NCI-H187 (cell line): ENCODE measurements around the gene CEL.
"Not testable (repeated sequence)": the region's sequence is repeated elsewhere in the genome, so short reads cannot be mapped to it uniquely, and the experiment has no call there.

Experiments used
- DNase-seq, 2 experiments: peaks; one replicate each; lab custom pipeline; 2025; lab: John Stamatoyannopoulos, UW

CEL gene

GRCh38 chr9:133064241-133065069 lies 2.7 kb downstream of the CEL start:
- no peak for DNase-seq

DNA sequence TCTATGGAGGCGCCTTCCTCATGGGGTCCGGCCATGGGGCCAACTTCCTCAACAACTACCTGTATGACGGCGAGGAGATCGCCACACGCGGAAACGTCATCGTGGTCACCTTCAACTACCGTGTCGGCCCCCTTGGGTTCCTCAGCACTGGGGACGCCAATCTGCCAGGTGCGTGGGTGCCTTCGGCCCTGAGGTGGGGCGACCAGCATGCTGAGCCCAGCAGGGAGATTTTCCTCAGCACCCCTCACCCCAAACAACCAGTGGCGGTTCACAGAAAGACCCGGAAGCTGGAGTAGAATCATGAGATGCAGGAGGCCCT lies 3.2 kb downstream of the CEL start:
- no peak for DNase-seq

DNA sequence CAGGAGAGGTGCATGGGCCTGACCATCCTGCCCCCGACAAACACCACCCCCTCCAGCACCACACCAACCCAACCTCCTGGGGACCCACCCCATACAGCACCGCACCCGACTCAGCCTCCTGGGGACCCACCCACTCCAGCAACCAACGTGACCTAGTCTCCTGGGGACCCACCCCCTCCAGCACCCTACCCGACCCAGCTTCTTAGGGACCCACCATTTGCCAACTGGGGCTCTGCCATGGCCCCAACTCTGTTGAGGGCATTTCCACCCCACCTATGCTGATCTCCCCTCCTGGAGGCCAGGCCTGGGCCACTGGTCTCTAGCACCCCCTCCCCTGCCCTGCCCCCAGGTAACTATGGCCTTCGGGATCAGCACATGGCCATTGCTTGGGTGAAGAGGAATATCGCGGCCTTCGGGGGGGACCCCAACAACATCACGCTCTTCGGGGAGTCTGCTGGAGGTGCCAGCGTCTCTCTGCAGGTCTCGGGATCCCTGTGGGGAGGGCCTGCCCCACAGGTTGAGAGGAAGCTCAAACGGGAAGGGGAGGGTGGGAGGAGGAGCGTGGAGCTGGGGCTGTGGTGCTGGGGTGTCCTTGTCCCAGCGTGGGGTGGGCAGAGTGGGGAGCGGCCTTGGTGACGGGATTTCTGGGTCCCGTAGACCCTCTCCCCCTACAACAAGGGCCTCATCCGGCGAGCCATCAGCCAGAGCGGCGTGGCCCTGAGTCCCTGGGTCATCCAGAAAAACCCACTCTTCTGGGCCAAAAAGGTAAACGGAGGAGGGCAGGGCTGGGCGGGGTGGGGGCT lies 4.6 kb downstream of the CEL start:
- no peak for DNase-seq

DNA sequence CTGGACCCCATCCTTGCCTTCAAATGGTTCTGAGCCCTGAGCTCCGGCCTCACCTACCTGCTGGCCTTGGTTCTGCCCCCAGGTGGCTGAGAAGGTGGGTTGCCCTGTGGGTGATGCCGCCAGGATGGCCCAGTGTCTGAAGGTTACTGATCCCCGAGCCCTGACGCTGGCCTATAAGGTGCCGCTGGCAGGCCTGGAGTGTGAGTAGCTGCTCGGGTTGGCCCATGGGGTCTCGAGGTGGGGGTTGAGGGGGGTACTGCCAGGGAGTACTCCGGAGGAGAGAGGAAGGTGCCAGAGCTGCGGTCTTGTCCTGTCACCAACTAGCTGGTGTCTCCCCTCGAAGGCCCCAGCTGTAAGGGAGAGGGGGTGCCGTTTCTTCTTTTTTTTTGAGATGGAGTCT lies 5.2 kb downstream of the CEL start:
- DNase-seq: no peak

DNA sequence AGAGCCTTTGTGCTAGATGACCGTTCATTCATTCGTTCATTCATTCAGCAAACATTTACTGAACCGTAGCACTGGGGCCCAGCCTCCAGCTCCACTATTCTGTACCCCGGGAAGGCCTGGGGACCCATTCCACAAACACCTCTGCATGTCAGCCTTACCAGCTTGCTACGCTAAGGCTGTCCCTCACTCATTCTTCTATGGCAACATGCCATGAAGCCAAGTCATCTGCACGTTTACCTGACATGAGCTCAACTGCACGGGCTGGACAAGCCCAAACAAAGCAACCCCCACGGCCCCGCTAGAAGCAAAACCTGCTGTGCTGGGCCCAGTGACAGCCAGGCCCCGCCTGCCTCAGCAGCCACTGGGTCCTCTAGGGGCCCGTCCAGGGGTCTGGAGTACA lies 6.0 kb downstream of the CEL start:
- DNase-seq: no peak

GRCh38 chr9:133068431-133068830 lies 6.7 kb downstream of the CEL start:
- not testable (repeated sequence) for DNase-seq

DNA sequence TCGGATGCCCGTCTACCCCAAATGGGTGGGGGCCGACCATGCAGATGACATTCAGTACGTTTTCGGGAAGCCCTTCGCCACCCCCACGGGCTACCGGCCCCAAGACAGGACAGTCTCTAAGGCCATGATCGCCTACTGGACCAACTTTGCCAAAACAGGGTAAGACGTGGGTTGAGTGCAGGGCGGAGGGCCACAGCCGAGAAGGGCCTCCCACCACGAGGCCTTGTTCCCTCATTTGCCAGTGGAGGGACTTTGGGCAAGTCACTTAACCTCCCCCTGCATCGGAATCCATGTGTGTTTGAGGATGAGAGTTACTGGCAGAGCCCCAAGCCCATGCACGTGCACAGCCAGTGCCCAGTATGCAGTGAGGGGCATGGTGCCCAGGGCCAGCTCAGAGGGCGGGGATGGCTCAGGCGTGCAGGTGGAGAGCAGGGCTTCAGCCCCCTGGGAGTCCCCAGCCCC lies 8.8 kb downstream of the CEL start:
- DNase-seq: not testable (repeated sequence)

DNA sequence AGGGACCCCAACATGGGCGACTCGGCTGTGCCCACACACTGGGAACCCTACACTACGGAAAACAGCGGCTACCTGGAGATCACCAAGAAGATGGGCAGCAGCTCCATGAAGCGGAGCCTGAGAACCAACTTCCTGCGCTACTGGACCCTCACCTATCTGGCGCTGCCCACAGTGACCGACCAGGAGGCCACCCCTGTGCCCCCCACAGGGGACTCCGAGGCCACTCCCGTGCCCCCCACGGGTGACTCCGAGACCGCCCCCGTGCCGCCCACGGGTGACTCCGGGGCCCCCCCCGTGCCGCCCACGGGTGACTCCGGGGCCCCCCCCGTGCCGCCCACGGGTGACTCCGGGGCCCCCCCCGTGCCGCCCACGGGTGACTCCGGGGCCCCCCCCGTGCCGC lies 9.2 kb downstream of the CEL start:
- not testable (repeated sequence) for DNase-seq

DNA sequence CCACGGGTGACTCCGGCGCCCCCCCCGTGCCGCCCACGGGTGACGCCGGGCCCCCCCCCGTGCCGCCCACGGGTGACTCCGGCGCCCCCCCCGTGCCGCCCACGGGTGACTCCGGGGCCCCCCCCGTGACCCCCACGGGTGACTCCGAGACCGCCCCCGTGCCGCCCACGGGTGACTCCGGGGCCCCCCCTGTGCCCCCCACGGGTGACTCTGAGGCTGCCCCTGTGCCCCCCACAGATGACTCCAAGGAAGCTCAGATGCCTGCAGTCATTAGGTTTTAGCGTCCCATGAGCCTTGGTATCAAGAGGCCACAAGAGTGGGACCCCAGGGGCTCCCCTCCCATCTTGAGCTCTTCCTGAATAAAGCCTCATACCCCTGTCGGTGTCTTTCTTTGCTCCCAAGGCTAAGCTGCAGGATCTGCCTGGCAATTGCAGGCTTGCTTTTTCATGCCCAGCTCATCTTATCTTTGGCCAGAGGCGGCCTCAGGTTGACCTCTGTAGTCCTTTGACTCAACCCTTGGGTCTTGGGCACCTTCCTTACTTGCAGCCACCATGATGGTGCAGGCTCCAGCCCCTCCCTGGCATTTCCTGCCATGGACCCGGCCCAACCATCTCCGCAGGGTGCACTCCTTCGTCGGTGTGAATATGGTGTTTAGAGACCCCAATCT lies 9.8 kb downstream of the CEL start:
- no peak for DNase-seq

DNA sequence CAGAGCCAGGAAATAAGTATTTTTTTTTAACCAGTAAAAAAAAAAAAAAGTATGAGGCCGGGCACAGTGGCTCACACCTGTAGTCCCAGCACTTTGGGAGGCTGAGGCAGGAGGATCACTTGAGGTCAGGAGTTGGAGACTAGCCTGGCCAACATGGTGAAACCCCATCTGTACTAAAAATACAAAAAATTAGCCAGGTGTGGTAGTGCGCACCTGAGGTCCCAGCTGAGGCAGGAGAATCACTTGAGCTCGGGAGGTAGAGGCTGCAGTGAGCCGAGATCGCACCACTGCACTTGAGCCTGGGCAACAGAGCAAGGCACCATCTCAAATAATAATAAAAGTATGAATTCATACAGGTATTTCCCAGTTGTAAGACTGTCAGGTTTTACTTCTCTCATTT lies 10.4 kb downstream of the CEL start:
- DNase-seq: not testable (repeated sequence)

GRCh38 chr9:133073086-133074014 lies 11.6 kb downstream of the CEL start:
- DNase-seq: no peak

DNA sequence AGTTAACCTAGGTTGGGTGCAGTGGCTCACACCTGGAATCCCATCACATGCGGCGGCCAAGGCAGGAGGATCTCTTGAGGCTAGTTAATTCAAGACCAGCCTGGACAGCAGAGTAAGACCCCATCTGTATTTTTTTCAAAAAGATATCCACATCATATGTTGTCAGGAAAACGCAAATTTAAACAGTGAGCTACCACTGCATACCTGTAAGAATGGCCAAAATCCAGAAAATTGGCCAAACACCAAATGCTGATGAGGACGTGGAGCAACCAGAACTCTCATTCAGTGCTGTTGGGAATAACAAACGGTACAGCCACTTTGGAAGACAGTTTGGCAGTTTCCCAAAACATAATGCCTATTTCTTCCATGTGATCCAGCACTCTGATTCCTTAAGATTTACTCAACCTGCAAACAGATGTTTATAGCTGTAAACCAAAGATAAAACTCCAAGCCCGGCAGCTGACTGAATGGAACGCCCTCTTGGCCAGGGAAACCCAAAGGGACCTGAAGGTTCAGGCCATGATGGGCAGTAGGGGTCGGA lies 12.4 kb downstream of the CEL start:
- no peak for DNase-seq

- DNase-seq: no peak
Measured at GRCh38 chr9:133075925-133076630, 14.3 kb downstream of the CEL start.

GRCh38 chr9:133076691-133077090 lies 14.9 kb downstream of the CEL start:
- no peak for DNase-seq

- no peak for DNase-seq
Measured at GRCh38 chr9:133078486-133078885, 16.7 kb downstream of the CEL start.

DNA sequence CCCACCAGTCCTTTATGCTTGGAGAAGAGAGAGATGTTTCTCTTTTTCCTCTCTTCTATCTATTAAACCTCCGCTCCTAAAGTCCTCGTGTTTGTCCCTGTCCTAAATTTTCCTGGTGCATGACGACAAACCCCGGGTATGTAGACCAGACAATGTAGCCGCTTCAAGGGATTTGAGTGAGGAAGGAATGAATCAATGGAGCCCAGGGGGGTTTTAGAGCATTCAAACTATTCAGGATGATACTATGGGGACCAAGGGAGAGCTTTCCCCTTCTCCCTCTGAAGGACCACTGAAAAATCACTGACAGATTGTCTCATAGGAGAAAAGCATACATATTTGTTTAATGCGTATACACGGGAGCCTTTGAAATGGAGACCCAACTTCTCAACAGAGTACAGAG lies 18.4 kb downstream of the CEL start:
- DNase-seq: no peak

DNA sequence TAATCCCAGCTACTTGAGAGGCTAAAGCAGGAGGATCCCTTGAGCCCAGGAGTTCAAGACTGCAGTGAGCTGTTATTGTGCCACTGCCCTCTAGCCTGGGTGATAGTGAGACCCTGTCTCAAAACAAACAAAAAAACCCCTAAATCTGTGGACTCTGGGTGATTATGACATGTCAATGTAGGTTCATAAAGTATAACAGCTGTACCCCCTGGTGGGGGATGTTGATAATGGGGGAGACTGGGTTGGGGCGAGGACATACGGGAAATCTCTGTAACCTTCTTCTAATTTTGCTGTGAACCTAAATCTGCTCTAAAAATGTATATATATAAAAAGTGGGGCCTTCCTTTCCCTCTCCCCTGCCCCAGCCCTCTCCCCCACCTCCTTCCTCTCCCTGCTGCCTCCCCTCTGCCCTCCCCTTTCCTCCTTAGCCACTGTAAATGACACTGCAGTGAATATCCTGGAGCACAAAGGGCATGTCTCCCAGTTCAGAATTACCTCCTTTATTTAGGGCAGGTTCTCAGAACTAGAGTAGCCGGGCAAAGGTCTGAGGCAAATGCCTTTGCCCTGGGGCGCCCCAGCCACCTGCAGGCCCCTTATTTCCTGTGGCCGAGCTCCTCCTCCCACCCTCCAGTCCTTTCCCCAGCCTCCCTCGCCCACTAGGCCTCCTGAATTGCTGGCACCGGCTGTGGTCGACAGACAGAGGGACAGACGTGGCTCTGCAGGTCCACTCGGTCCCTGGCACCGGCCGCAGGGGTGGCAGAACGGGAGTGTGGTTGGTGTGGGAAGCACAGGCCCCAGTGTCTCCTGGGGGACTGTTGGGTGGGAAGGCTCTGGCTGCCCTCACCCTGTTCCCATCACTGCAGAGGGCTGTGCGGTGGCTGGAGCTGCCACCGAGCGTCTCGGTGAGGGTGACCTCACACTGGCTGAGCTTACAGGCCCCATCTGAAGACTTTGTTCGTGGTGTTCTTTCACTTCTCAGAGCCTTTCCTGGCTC lies 19.3 kb downstream of the CEL start:
- not testable (repeated sequence) for DNase-seq

DNA sequence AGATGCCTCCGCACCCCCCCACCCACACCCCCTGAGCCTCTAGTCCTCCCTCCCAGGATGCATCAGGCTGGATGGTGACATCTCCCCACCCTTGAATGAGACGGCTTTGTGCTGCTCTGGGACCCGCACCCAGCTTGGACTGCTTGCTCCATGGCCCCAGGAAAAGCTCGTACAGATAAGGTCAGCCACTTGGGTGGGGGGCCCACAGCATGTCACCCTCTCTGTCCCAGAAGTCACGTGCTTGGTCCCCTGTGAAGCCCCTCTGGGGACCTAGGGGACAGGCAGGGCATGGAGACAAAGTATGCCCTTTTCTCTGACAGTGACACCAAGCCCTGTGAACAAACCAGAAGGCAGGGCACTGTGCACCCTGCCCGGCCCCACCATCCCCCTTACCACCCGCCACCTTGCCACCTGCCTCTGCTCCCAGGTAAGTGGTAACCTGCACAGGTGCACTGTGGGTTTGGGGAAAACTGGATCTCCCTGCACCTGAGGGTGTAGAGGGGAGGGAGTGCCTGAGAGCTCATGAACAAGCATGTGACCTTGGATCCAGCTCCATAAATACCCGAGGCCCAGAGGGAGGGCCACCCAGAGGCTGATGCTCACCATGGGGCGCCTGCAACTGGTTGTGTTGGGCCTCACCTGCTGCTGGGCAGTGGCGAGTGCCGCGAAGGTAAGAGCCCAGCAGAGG lies 20.3 kb downstream of the CEL start:
- peak in 1 of 2 experiments; percentile 1 for DNase-seq

GRCh38 chr9:133083688-133084087 lies 21.9 kb downstream of the CEL start:
- not testable (repeated sequence) for DNase-seq
